ENCODE results near the gene CHURC1. TPM values are rescaled to one million over a fixed set of nuclear protein-coding genes. Genes with fewer than 3 reads are reported as not detected.

Gene CHURC1
- total and polyA plus RNA-seq, 2 experiments from 2014 or later = 28.9 to 107 TPM

GRCh38 chr14:64979336-64980074, 65.2 kb downstream of the CHURC1 start:
- no peak overlapping the region for H3K27ac ChIP-seq
- no peak for TF ChIP-seq CTCF (IDR thresholded peaks at IDR 0.05; ENCODE audit: low read depth, low read length)
- H3K27me3 ChIP-seq = no peaks in the 10 kb centered on the region
- H3K4me1 ChIP-seq (ENCODE audit: low read depth) = no peaks in the 10 kb centered on the region
- H3K9me3 ChIP-seq (ENCODE audit: low read depth) = no peaks in the 10 kb centered on the region
- no peaks in the 10 kb centered on the region for H3K36me3 ChIP-seq
- no peak overlapping the region for H3K4me3 ChIP-seq
- peak in 1 of 2 donors; percentile 21 for DNase-seq (ENCODE audit: low read depth in 1 of 2, low spot score in 1 of 2)

- Histone ChIP-seq H3K9me3 (ENCODE audit: low read depth) (no peaks in the 10 kb centered on the region), H3K27me3 (no peaks in the 10 kb centered on the region), H3K4me3 (no peak overlapping the region), H3K4me1 (ENCODE audit: low read depth) (peaks cover 3% of the 10 kb centered on the region), H3K36me3 (no peaks in the 10 kb centered on the region), H3K27ac (no peak overlapping the region)
- DNase-seq (ENCODE audit: low read depth in 1 of 2, low spot score in 1 of 2) = peak; percentile 54 to 77
- peak; percentile 63 for TF ChIP-seq CTCF (IDR thresholded peaks at IDR 0.05; ENCODE audit: low read depth, low read length)
Measured at GRCh38 chr14:64983439-64984310, 69.4 kb downstream of the CHURC1 start.

Other genes starting within 250 kb of the CHURC1 start
- 54.8 and 72.2 TPM in 2 replicates for gene PLEKHG3, start 210.0 kb upstream of the CHURC1 start, total RNA-seq
- gene PLEKHG3, start 210.0 kb upstream of the CHURC1 start, polyA plus RNA-seq = 17.7 and 19.2 TPM in 2 replicates
- gene SPTB, start 34.5 kb upstream of the CHURC1 start, total RNA-seq = 9.2 and 13.6 TPM in 2 replicates
- 6.4 and 9.9 TPM in 2 replicates for gene SPTB, start 34.5 kb upstream of the CHURC1 start, polyA plus RNA-seq
- not detected in 2 replicates for gene GPX2, start 28.3 kb downstream of the CHURC1 start, total RNA-seq
- 0.26 TPM in 1 of 2 replicates, not detected in the other for gene GPX2, start 28.3 kb downstream of the CHURC1 start, polyA plus RNA-seq
- gene RAB15, start 57.9 kb downstream of the CHURC1 start, total RNA-seq = 8.8 and 11.9 TPM in 2 replicates
- 10.0 and 13.8 TPM in 2 replicates for gene RAB15, start 57.9 kb downstream of the CHURC1 start, polyA plus RNA-seq
- gene FNTB, start 72.4 kb downstream of the CHURC1 start, total RNA-seq = 34.9 and 36.1 TPM in 2 replicates
- 42.0 and 43.4 TPM in 2 replicates for gene FNTB, start 72.4 kb downstream of the CHURC1 start, polyA plus RNA-seq
- 32.6 and 36.2 TPM in 2 replicates for gene MAX, start 188.1 kb downstream of the CHURC1 start, total RNA-seq
- 39.0 and 43.0 TPM in 2 replicates for gene MAX, start 188.1 kb downstream of the CHURC1 start, polyA plus RNA-seq

Data from cardiac muscle cell (in vitro differentiated cells and primary cell).